HG03565 (cell line): Measurements from ENCODE around the gene ITK.
A peak's percentile ranks its signal among the peaks of the same experiment; 100 is the strongest.
"Not testable (repeated sequence)": the region's sequence is repeated elsewhere in the genome, so short reads cannot be mapped to it uniquely, and the experiment has no call there.

ENCODE experiments used
- ATAC-seq: cut with Tn5 transposase; IDR thresholded peaks from one replicate; pipeline ENCODE4 v1.9.1; 2021; ENCODE audit warnings: mild to moderate bottlenecking, moderate library complexity; ENCODE audit not compliant: unreplicated experiment

Gene ITK

DNA sequence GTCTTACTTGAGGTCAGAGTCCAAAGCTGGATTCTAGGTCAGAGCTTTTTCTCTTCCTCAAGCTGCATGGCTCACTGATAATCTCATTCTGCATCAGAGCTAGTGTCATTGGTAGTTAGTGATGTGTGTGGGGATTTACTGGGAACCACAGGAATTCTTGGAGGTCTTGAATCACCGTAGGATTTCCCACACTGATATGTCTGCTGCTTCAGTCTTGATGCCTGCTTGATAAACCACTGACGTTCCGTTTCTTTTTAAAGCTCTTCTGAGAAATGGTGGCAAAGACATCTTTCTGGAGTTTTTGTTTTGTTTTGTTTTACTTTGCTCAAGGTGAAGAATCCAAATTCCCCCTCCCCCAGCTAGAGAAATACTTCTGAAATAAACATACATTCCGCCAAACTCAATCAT is 13.4 kb upstream of the ITK start:
- ATAC-seq: no peak

DNA sequence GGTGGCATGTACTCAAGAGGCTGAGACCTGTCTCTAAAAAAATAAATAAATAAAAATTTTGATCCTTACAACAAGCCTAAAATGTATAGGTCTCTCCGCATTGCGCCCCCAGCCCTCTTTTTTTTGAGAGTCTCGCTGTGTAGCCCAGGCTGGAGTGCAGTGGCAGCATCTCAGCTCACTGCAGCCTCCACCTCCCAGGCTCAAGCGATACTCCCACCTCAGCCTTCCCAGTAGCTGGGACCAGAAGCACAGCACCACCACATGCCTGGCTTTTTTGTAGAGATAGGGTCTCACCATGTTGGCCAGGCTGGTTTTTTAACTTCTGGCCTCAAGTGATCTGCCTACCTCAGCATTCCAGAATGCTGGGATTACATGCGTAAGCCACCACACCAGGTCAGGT is 12.4 kb upstream of the ITK start:
- no peak for ATAC-seq

DNA sequence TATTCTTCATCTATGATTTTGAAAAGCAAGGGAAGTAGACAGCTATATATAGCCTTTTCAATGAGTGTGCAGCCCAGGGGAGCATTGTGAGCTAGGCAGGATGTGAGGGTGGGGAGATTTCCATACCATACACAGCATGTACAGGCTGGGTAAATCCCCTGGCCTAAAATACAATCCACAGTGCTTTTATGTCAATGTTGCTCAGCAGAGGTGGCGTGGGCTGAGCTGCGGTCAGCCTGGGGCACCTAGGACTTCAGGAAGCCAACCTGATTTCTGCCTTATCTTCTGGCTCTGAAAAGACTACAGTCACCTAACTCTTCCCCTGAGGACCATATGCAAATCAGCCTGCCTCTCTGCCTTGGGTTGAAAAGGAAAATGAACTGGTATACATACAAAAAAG is 8.2 kb upstream of the ITK start:
- ATAC-seq: peak; percentile 99

DNA sequence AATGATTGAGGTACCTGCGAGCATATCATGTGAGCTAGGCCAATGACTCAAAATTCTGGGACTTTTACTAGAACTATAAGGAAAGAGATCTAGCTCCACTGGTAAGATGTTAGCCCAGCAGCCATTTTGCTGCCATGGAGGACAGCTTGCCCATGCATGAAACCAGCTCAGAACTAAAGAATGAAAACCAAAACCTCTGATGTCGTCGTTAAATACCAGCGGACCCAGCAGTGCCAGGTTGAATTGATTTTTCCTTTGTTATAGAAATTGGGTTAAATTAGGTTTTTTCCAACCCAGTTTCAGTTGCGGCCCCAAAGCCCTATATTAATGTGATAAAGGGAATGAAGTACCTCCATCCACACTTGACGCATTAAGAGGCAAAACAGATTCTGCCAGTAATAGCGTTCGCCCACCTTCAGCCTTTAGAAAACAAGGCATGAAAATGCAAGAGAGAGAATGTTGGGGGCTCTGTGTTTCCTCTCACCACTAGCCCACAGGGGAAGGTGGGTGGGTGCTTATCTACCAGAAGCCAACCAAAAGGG is 5.5 kb upstream of the ITK start:
- no peak for ATAC-seq

DNA sequence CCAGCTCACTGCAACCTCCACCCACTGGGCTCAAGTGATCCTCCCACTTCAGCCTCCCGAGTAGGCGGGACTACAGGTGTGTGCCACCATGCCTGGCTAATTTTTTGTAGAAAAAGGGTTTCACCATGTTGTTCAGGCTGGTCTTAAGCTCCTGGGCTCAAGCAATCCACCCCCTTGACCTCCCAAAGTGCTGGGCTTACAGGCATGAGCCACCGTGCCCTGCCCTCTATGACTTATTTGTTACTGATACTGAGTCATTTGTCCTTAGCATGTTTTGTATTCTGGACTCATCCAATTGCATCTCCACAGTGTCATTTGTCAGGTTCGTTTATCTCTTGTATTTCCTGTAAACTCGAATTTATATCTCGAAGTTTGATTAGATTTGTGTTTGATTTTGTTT is 2.7 kb upstream of the ITK start:
- no peak for ATAC-seq

DNA sequence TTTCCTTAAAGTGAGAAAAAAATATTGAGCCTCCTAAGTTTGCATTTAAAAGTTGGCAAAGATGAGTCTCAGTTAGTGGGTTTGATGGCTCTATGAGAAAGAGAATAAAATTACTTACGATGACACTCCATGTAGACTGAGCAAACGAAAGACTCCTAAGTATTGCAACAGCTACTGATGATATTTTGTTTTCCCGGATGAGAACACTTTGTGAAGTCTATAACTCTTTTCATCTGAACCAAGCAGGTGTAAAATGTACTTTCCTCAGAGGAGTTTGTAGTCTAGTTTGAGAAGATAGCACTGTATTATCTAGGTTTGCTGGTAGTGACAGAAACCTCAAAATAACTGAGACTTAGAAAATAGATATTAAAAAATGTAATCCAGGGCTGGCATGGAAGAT is 1.7 kb upstream of the ITK start:
- no peak for ATAC-seq

DNA sequence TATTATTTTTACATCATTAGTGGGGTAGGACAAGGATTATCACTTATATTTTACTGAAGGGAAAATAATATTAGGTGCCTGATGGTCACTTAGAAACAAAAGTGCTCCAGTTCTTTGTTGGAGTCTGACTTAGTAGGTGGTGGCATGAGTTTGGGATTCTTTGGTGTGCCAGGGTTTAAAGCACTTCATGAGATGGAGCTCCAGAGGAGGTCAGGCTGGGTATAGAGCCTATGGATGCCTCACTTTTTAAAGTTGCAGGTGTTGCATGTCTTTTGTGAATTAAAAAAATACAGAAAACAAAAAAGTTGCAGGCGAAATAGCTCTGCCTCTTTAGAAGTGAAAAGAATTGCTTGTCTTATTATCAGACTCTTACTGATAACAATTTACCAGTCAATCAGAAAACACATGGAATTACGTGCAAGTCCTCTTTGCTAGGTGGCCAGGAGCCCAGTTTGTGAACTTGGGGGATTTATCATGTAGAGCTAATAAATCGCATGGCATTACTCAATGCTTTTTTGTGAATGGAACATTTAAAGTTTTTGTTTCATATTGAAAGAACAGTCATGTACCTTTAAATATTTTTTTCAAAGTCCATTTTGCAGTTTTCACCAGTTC is 1.6 kb downstream of the ITK start:
- ATAC-seq: no peak

DNA sequence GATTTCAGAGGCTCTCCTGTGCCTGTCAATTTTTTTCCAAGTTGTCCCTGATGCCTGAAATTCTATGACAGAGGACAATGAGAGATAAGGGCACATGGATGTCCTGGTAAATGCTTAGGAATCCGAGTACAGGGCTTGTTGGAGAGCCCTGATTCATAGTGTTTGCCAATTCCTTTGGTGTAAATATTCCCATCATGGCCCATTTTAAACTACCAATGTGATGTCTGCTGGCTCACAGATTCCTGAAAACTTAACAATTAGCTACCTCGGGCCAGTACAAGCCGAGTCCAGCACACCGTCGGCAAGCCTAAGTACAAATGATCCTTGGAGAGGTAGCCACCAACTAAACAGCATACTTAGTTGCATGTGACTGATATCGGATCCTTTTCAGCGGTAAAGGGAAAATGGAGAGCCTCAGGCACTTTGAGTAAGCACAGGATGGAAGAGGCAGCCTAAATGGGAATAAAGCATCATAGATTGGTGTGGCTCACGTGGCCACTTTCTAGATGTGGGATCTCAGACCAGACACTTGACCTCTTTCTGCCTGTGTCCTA is 3.6 kb downstream of the ITK start:
- ATAC-seq: no peak

DNA sequence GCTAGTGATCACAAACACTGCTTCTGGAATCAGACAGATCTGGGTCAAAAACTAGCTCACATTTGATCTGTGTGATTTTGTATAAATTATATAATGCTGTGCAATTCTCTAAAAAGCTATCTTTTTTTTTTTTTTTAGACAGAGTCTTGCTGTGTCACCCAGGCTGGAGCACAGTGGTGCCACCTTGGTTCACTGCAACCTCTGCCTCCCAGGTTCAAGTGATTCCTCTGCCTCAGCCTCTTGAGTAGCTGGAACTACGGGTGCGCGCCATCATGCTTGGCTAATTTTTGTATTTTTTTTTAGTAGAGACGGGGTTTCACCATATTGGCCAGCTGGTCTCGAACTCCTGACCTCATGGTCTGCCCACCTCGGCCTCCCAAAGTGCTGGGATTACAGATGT is 4.5 kb downstream of the ITK start:
- ATAC-seq: not testable (repeated sequence)

DNA sequence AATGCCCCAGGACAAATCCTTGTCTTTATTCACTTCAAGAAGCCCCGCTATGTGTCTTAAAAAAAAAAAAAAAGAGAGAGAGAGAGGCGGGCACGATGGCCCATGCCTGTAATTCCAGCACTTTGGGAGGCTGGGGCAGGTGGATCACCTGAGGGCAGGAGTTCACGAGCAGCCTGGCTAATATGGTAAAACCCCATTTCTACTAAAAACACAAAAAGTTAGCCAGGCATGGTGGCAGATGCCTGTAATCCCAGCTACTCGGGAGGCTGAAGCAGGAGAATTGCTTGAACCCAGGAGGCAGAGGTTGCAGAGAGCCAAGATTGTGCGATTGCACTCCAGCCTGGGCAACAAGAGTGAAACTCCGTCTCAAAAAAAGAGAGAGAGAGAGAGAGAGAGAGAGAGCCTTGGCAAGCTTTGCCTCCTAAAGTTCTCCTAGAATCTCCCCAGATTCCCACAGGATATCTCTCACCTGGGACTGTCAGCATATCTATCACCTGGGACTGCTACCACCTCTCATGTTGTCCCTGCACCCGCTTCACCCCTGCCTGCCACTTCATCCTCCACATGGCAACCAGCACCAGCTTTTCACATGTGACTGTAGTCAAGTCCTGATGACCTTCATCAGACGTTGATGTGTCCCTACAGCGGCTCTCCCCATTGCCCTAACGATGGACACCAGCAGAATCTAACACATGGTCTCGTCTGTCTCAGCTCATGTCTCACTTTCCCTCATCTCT is 5.8 kb downstream of the ITK start:
- no peak for ATAC-seq

DNA sequence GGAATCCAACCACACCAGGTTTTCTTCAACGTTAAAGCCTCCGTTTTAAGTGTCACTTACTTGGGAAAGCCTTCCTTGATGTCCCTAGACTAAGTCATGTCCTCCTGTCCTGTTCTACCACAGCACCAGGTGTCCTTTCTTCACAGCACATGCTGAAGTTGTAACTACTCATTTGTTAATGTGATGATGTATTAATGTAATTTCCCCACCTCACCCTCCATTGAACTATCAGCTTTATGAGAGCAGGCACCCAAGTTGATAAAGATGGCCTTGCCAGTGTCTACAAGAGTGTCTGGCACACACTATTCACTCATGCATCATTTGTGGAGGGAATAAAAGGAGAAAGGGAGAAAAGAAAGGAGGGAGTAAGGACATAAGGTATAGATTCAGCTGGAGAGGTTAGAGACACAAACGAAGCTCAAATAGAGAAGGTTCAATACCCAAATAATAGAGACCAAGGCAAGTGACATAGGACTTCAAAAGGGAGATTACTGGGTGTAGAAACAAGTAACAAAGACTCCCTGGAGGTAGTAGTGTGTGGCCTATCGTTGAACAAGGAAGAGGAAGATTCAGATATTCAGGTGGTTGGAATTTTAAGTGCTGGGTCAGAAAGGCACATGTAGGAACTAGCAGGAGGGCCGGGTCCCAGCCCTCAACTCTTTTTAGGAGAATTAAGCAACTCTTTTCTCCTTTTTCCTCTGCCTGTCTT is 6.6 kb downstream of the ITK start:
- ATAC-seq: no peak

DNA sequence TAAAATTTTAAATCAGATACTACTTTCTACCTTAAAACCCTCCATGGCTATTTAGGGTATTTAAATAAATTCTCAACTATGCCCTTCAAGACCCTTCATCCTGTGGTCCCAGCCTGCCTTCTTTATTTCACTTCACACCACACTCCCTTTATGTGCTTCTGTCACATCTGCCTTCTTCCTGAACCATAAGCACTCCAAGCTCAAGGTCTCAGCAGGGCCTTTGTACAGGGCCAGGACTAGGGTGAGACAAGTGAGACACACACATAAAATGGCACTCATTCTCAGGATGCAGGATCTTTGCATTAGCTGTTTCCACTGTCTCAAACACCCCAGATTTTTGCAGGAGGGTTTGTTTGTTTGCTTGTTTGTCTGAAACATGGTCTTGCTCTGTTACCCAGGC is 7.6 kb downstream of the ITK start:
- no peak for ATAC-seq

DNA sequence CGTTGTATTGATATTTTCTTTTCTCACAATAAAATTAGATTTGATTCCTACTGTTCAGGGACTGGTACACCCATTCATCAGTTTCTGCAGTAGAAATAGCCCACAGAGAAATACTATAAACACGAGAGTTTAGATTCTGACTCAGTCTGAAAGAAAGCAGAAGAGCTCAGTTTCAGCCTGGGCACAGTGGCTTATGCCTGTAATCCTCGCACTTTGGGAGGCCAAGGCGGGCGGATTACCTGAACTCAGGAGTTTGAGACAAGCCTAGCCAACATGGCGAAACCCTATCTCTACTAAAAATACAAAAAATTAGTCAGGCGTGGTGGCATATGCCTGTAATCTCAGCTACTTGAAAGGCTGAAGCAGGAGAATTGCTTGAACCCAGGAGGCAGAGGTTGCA is 8.6 kb downstream of the ITK start:
- ATAC-seq: peak; percentile 81

DNA sequence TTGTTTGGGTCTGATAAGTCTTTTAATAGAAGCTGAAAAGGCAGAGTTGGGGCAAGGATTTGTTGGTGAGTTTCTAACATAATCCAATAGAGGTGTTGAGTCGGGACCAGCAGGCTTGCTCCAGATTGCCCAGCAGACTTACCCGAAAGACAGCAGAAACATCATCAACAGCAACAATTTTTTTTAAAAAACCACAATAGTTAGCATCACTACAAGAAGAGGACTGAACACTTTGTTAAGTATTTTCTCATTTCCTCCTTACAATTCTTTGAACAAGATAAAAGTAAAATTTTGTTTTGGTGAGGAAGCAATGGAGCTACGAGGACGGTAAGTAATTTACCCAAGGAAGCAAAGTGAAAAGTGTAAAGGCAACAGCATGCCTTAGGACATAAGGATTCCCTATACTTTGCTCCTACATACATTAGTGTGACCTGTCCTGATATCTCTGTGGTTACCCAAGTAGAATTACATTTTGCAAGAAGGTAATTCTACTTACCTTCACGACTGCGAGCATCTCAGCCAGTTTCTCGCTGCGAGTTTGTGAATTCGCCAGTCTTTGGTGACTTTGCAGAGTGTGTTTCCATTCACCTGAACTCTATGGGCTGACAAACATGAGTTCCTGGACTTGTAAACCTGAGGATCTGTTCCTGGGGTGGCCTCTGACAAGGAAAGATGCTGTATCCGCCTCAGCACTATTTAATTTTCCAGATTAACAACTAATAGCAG is 13.2 kb downstream of the ITK start:
- ATAC-seq: no peak

DNA sequence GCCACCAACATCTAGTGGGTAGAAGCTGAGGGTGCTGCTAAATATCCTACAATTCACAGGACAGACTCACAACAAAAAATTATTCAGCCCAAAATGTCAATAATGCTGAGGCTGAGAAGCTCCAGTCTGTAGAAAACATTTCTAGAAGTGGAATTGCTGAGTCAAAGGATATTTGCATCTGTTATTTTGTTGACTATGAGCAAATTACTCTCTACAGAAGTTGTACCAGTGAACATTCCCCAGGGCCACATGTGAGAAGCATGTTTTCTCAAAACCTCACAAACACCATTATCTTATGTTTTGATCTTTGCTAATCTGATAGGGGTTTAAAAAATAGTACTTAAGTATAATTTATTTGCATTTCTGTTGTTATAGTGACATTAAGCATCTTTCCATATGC is 15.4 kb downstream of the ITK start:
- ATAC-seq: peak; percentile 43

DNA sequence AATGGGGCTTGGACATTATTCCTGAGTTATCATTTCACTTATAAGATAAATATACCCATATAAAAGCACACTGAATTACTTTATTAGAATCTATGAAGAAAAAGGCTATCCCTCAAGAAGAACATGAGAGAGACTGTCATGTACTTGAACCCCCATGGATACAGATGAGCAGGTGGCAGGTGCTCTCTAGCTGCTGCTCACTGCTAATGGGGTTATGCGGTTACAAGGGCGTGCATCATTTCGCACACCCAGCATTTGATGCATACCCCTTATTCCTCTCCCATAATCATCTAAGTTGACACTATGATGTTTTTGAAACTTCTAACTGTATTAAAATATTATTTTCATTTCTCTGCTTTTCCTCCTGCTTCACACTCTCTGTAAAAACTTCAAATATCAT is 16.4 kb downstream of the ITK start:
- ATAC-seq: no peak

DNA sequence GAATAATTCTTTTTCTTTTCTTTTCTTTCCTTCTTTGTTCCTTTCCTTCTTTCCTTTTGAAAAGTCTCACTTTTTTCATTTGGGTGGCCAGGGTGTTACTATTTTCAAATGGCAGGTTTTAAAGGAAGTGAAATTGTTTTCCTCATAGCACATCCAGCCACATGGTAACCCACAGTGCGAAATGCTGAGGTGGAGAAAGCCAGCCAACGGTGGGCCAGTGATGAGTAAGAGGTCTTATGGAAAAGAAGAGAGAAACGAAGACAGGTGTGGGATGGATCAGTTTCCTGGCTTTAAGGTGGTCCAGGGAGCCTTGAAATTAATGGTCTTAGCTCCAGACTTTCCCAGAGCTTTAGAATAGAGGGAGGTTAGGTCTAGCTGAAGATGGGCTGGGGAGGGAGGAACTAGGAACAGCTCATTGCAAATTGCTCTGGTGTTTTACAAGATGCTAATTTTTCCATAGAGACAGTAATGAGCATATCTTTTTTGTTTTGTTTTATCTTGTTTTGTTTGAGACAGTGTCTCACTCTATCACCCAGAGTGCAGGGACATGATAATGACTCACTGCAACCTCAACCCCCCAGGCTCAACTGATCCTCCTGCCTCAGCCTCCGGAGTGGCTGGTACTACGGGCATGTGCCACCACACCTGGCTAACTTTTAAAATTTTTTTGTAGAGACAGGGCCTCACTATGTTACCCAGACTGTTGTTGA is 17.8 kb downstream of the ITK start:
- ATAC-seq: no peak

DNA sequence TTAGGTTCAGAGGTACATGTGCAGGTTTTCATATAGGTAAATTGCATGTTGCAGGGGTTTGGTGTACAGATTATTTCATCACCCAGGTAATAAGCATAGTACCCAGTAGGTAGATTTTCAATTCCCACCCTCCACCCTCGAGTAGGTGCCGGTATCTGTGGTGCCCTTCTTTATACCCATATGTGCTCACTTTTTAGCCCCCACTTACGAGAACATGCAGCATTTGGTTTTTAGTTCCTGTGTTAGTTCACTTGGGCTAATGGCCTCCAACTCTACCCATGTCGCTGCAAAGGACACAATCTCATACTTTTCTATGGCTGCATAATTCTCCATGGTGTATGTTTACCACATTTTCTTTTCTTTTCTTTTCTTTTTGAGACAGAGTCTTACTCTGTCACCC is 21.2 kb downstream of the ITK start:
- no peak for ATAC-seq

DNA sequence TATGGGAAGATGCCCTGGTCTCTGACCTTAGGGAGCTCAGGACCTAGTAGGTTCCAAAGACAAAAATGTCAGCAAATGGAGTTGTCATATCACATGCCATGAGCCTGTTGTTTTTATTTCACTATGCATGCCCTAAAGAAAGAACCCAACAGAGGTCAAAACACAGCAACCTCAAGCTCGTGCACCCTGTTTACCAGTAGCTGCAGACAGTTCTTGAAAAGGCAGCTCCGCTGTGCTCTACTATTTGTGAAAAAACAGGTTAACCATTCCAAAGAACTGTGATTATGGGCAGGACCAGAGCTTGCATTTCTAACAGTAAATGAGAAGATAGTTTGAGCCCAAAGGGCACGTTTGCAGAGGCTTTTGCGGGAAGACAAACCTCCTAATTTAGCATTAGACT is 22.8 kb downstream of the ITK start:
- no peak for ATAC-seq

DNA sequence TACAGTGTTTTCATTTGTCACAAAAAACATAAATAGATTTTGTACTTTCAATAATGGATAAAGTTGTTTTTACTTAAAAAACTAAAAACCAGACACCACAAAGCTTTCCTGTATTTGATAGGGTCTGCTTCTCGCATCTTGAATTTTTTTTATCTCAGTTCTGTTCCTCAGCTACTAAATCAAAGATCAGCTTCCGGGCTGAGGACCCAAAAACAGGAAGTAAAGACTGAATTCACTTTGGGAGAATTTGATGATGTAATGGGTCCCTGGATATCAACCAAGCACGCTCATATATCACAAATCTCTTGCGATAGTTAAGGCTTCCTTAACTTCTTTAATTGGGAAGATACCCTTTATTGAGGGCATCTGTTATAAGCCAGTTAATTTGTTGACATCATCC is 24.1 kb downstream of the ITK start:
- no peak for ATAC-seq
